Rectal smooth muscle tissue (tissue), 1 donor: ENCODE data around the gene REP15.
"Not testable (repeated sequence)": the region's sequence is repeated elsewhere in the genome, so short reads cannot be mapped to it uniquely, and the experiment has no call there.

ENCODE experiments used
- H3K27ac ChIP-seq: one replicate; pipeline ENCODE4 v1.7.0; 2013; ENCODE audit warnings: low read depth, low read length, inconsistent platforms
- H3K27me3 ChIP-seq: one replicate; pipeline ENCODE4 v1.7.0; 2013; ENCODE audit warnings: low read length; ENCODE audit not compliant: control insufficient read depth, insufficient read depth
- H3K36me3 ChIP-seq: one replicate; pipeline ENCODE4 v1.7.0; 2013; ENCODE audit warnings: low read length; ENCODE audit not compliant: control insufficient read depth, insufficient read depth
- H3K4me1 ChIP-seq: one replicate; pipeline ENCODE4 v1.7.0; 2013; ENCODE audit warnings: low read length; ENCODE audit not compliant: control insufficient read depth, insufficient read depth
- H3K4me3 ChIP-seq: one replicate; pipeline ENCODE4 v1.7.0; 2013; ENCODE audit warnings: low read length
- H3K9ac ChIP-seq: one replicate; pipeline ENCODE4 v1.7.0; 2013; ENCODE audit warnings: low read length

The REP15 gene

GRCh38 chr12:27743601-27744000 lies 47.4 kb downstream of the REP15 start:
- H3K4me3 ChIP-seq: no peak overlapping the region
- no peak overlapping the region for H3K9ac ChIP-seq
- H3K27ac ChIP-seq: no peak overlapping the region
- H3K4me1 ChIP-seq: no peaks in the 10 kb centered on the region
- H3K27me3 ChIP-seq: no peaks in the 10 kb centered on the region
- peaks cover 5% of the 10 kb centered on the region for H3K36me3 ChIP-seq

GRCh38 chr12:27745734-27746133 lies 49.5 kb downstream of the REP15 start:
- not testable (repeated sequence) for H3K27me3 ChIP-seq, H3K36me3 ChIP-seq, H3K4me1 ChIP-seq, H3K4me3 ChIP-seq, H3K9ac ChIP-seq, H3K27ac ChIP-seq
